CD4-positive, alpha-beta T cell treated with Interleukin-12 subunit alpha and Interleukin-12 subunit beta, for 1 hour (primary cell): Measurements from ENCODE around the gene IP6K2.
A peak's percentile ranks its signal among the peaks of the same experiment; 100 is the strongest.

Experiments
- DNase-seq: peaks from one replicate; pipeline ENCODE4 v3.0.0-alpha.2; 2020

Gene IP6K2

DNA sequence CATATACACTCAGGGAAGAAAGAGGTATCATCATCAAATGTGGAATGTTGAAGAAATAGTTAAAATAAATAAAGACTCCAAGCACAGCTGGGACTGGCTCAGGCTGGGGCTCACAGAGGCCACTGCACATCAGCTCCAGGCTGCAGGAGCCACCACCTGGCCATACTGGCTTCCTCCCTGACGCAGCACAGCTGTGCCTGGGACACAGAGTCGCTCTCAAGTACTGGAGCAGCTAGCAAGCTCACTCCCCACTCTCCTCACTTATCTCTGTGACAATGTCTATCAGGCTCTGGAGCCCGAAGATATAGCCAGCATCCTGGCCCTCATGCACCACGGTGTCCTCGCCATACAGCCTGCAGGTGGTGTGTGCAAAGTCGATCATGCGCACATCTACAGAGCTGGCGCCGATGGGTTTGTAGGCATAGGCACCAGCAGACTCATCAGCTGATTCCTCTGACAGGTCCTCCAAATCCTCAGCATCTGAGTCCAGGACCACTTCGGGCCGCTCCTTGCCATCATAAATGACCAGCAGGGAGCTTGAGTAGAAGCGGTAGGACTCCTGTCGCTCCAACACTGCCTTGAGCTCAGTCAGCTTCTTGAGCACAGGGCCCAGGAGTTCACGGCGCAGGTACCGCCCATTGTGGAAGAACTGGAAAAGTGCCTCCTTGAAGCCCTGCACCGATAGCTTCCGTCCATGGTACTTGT lies 28.8 kb downstream of the IP6K2 start:
- DNase-seq: no peak

DNA sequence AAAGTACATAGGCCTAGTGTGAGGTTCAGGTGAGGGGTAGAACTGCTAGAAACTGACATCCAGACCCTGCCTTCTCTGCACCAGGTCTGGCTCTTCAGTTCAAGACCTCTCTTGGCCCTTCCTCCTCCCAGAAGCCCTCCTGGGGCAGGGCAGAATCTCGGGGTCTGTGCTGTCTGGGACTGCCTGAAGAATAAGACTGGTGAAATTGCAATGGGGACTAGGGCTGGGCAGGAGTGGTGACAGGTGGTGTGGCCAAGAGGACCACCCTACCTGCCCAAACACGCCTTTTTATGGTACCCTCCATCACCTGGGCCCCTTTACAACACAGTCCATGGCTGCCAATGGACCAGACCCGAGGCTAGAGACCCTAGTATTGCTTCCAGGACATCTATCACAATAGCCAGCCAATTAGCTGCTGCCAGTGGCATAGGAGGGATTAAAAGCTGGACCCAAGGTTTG lies 29.8 kb downstream of the IP6K2 start:
- DNase-seq: no peak

DNA sequence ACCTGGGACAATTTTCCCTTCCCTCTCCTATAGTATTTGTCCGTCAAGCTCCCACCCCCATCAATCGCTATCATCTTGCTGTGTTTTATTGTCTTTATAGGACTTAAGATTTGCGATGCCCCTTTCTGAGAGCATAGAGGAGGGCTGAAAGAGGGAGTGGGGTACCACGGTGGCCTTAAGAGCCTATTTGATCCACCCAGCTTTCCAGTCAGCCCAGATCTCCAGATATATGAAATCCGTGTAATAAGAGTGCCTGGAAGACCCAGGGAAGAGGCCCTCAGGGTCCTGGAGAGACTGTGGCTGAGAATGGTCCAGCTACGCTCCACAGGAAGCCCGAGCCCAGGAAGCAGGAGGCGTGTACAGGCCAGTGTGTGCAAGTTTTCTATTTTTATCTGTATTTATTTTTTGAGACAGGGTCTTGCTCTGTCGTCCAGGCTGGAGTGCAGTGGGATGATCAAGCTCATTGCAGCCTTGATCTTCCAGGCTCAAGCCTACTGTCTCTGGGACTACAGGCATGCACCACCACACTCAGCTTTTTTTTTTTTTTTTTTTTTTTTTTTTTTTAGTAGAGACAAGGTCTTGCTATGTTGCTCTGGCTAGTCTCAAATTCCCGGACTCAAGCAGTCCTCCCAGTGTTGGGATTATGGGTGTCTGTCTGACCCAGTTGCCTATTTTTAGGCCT lies 30.3 kb downstream of the IP6K2 start:
- no peak for DNase-seq

DNA sequence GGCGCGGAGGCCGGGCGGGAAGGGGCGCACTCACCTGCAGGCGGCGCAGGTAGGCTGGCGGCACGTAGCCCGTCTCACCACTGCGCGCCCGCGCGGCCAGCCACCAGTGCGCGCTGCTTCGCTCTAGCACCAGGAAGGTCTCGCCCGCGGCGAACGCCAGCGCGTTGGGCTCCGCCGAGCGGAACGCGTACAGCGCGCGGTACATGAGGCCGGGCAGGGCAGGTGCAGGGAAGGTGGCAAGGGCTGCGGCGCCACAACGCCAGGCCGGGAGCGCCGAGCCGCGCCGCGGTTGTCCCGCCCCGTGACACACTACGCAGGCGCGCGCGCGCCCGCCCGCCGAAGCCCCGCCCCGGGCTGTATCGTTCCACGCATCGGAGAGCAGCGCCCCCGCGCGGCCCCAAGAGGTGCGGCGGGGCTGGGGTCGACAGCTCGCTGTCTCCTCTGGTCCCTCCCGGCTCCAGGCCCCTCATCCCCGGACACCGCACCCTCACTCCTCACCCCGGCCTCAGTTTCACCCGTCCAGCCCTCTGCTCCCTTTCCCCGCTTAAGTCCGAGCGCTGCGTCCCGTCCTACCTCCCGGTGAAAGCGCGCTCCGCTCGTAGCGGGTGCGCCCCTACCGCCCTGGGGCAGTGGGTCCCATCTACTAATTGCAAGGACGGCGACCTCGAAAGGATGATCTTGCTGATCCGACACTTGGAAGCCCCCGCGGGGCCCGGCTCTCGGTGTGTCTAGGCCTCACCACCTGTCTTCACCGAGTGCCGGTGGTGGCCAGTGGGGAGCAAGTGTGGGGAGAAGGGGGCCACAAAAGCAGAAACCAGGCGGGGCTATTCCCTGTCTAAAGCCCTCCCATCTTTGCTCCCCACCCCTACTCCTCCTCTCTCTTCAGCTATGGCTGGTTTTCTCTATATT lies 31.2 kb downstream of the IP6K2 start, which contains the start of gene NCKIPSD:
Gene NCKIPSD, minus strand, starts transcription at position 313 of the 909 bp plus-strand sequence. Its CDS starts 108 bp downstream, at position 205.
- DNase-seq: peak; percentile 92

DNA sequence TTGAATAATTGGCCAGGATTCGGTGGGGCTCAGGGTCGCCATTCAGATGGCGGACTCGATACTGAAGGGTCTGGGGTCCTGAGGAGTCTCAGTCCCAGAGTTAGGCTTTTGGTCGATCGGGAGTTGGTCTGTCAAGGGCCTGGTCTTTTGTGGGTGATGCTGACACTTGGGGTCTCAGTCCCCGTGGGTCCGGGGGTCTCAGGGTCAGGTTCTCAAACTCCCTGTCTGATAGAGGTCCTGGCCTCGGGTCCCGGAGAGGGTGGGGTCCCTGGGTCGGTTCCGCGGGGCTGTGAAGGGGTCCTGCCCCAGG lies 31.8 kb downstream of the IP6K2 start:
- no peak for DNase-seq

DNA sequence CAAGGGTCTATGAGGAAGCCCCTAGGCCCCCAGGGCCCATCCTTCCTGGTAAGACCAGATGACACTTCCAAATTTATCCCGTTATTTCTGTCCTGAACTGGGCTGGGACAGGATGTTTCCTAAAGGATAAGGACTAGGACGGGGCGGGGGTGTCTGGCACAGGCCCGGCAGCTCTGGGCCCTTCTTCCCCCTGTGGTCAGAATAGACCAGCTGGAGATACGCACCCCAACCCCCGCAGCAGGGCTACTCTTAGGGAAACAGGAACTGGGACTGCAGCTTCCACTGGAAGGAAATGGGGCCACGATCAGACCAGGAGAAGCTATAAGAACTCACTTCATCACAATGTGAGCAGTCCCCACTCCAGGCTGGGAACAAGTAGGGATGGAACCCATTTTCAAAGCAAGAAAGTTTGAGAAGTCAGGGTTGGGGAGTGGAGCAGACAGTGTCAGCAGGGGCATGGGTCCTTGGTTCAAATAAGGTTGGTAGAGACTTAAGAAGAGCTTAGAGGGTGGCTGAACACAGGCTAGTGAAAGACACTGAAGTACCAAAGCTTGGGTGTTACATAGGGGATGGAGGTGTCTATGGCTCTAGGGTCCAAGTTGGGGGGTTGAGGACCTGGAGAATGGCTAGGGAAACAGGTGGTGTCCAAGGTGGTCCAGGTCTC lies 32.4 kb downstream of the IP6K2 start:
- DNase-seq: no peak

DNA sequence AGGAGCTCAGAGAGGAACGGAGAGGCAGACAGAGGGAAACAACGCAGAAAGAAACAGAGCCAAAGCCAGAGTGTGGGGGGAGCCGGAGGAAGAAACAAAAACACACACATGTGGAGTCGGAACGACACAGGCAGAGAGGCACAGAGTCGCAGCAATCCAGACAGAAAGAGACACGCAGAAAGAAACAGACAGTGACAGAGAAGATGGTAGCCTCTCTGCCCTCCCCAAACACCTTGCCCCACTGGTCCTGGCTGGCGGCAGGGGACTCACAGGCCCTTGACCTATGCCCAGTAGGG lies 33.0 kb downstream of the IP6K2 start:
- DNase-seq: no peak

DNA sequence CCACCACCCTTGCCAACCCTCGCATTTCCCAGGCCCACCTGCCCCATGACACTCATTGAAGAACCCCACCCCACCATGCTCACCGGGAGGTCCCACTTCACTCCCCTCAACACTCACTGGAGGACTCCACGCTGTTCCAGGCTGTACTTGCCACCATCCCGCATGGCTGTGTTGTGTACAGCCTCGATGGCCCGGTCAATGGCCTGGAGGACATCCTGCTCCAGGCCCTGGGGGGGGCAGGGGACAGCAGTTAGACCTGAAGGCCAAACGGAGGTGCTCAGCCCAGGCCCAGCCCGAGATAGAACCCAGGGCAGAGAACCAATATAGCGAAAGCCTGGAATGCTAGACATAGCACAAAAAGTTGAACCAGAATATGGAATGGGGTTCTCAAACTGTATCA lies 34.2 kb downstream of the IP6K2 start:
- no peak for DNase-seq

DNA sequence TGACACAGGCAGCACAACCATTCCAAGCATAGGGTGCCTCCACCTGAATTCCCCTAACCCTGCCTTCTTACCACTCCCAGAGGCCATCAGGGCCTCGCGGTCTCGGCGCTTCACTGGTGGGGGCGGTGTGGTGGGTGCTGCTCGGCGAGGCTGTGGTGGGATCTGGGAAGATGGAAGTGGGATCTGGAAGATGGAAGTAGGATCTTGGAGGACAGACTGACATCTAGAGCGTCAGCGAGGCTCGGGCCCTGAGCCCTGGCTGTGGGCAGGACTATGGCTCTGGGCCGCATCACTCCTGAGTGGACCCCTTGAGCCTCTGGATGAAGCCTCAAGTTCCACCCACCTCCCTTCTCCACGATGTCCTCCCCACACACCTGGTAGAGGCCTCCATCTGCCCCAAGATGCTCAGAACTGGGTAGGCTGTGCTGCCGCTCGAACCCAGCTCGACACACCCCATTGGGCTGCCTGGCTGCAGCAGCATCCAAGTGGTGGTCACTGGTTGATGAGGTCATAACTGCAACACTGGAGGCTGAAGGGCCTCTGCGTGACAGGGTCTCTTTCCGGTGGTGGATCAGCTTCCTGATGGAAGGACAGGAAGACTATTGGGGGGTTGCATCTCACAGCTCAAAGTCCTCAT lies 34.9 kb downstream of the IP6K2 start:
- DNase-seq: no peak

DNA sequence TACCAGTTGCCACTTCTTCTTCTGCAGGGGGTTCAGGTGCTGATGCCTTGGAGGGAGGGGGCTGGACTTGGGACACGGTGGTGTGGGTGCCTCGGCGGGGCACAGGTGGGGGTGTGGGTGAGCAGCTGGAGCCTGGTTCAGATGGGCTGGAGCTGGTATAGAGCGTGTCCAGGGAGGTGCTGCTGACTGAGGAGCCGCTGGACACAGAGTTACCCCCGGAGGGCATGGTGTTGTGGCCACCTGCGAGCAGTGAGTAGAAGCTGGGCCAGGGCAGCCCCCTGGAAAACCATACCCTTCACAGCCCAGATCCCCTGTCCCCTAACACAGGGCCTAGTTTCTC lies 35.5 kb downstream of the IP6K2 start:
- DNase-seq: no peak

DNA sequence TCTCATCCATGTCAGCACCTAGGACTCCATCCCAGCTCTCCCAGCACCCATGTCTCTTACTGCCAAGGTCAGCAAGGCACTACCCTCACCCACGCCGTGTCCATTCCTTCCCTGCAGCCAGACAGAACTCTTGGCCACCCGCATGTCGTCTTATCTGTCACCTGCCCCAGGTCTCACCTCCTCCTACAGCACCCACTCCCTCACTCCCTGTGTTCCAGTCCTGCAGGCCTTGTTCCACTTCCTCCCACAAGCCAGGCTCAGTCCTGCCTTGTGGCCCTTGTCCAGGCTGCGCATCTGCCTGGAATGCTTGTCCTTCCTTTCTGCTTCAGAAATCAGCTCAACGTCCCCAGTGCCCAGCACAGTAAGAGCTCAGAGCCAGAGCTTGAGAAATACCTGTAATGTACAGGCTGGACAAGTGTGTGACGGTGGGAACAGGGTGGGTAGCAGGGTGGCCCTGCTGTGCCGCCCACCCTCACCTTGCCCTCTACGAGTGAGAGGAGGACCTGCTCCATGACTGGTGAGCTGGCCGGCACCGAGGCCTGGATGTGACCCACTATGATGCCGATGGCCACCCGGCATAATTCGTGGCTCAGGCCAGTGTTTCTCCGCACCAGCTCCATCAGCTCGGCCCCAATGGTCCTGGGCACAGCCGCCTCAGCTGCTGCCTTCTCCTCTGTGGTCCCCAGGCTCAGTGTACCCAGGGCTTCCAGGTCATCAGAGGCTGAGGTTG lies 36.0 kb downstream of the IP6K2 start:
- no peak for DNase-seq

DNA sequence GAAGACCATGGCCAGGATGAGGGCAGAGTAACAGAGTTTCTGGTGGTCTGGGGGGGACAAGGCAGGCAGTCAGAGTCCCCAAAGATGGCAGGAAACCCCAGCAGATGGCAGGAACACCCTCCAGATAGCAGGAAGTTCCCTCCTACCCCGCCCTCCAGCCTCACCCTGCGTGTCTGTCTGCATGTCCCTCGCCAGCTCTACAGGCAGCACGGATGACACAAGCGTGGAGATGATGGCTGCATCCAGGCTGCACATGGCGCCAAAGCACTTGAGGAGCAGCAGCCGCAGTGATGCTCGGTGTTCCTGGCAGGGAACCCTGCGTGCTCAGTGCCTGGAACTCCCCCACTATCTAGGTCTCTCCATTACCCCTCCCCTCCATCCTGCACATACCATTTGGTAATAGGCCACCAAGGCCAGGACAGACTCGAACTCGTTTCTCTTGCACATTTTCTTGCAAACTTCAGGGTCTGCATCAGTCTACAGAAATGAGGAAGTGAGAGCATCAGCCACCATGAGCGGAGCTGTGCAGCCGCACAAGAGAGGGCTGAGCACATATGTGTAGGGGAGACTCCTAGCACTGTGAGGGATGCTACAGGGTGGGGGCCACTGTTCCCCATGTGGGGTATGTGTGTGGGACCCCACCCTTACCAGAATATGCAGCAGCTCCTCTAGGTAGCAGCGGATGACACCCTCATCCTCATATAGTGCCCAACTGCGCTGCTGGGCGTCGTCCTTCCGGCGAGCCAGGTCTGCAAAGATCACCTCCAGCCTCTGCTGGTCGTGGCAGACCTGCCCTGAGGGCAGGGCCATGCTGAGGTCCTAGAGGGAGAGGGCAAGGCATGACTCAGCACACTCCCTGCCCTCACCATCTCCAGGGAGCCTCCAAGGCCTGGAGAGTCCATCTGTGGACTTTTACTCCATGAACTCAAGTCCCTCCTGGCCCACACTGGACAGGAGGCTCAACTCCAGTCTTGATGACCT lies 37.3 kb downstream of the IP6K2 start:
- no peak for DNase-seq

DNA sequence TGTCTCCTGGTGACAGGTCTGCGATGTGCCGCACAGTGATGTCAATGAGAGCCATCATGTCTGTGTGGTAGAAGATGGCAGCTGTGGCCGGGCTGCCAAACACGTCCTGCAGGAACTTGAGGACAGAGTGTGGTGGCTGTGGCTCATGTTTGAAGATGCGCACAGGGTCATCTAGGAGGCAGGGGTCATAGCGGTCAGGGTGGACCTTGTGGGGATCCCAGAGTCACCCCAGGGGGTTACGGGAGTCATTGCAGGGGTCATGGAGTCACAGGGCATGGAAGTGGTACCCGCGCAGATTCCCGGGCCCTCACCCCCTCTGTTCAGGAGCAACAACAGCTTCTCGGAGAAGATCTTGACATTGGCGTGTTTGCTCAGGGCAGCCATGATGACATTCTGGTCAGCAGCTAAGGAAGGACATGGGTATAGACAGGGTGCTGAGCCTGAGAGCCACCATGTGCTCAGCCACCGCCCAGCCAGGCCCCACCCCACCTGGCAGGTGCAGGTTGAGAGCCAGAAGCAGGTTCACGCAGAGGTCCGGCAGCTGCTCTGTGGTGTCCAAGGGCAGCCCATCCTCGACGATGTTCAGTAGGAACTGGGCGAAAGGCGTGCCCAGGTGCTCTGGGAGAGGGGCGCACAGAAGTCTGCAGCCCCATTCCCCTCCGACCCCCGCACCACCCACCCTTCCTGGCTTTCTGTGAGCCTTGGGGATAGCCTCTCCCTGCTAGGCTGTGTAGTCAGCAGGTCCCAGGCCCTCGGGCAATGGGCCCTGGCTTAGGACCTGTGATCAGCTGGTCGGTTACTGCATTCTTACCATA lies 38.2 kb downstream of the IP6K2 start:
- DNase-seq: no peak

DNA sequence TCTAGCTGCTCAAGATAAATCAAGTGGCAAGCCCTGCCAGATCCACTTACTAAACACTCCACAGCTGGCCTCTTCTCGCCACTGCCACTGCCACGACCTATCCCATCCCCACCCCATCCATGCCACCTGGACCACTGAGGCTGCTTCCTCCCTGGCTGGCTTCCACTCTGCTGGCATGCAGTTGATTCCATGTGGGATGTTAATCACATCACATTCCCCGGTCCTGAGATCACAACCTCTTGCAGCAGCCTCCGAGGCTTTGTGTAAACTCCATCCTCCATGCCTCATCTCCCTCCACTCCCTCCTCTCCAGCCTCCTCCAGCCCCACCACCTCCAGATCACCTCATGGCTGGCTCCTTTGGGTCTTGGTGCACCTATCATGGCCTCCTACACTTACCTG lies 39.0 kb downstream of the IP6K2 start:
- no peak for DNase-seq

DNA sequence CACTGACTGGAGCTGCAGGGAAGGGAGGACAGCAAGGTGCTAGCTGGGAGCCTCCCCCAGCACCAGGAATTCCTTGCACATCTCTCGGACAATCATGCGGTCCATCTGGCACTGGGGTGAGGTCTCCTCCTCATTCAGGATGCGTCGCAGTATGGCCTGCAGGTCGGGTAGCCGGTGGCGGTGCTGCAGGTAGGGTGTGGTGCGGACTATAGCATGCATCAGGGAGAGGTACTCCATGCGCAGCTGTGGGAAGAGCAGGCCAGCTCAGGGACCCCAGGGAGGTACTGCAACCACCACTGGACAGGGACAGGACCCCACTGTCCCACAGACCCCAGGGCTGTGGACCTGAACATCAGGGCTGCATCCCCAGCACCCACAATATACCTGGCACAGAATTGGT lies 42.5 kb downstream of the IP6K2 start:
- no peak for DNase-seq

DNA sequence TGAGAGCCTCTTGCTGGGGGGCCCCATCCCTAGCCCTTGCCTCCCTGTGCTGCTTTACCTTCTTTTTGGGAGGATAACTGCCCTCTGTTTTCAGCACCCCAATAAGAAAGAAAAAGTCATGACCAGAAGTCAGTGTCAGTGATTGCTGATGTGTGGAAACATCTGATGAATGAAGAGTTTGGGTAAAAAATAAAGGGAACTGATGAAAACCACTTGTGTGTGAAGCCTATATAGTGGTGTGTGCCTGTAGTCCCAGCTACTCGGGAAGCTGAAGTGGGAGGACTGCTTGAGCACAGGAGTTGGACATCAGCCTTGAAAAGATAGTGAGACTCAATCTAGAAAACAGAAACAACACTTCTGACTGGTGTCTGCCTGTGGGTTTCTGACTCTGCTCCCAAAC lies 44.5 kb downstream of the IP6K2 start:
- no peak for DNase-seq

DNA sequence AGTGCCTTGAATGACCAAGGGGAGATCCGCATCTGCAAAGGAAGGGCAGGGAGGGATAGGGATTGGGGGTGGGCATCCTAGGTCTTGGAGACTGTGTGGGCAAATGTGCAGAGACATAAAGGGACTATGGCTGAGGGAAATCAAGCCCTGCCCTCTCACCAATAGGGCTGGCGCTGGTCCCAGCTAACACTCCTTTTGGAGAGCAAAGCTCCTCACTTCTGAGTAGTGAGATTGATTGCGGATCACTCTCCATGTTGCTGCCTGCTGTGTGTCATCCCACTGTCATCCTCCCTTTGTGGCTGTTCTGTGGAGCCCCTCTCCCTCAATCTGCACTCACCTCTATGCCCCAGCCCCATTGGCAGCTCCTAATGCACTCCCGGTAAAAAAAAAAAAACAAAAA lies 52.1 kb downstream of the IP6K2 start:
- DNase-seq: no peak

DNA sequence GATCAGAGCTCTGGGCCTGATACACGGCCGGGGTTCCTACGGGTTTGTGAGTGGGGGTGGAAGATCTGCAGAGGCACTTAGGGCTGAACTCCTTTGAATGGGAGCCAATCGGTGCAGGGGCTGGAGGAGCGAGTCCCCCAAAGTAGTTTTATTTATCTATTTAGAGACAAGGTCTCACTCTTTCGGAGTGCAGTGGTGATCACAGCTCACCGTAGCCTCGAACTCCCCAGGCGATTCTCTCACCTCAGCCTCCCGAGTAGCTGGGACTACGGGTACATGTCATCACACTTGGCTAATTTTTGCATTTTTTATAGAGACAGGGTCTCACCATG lies 52.7 kb downstream of the IP6K2 start:
- DNase-seq: no peak

DNA sequence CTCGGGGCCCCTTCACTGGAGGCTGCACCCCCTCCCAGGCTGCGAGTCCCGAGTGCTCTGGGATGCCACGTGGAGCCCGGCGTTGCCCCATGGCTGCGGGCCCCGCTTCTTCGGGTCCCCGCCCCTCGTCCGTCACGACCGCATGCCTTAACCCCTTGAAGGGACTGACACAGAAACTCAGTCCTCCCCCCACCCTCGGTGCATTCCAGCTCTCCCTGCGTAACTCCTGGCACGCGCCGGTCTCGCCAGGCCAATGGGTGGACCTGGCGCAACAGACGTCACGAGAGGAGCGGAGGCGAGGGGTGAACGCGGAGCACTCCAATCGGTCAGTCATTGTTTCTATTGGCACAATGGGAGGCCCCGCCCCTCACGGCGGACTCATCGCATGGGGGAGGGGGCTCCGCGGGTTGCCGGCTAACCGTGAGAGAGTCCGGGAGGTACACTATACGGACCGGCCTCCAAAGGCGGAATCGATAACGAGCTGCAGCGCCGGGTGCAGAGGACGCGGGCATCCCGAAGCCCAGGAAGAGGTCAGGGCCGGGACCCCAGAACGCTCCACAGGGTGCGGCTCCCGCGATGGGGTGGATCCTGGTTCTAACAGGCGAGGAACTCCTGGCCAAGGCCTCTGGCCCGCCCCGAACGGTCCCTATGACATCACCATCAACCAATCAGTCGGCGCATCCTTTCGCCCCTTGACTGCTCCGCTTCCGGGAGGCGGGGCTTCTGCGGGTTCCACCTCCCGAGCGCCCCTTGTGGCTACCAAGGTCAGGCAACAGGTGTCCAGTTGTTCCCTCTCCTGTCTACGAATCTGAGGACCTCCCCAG lies 53.3 kb downstream of the IP6K2 start:
- DNase-seq: peak; percentile 91
